AML-193 (cell line): ENCODE data around the gene FBXO11.

Source experiments
- DNase-seq, 2 experiments: peaks; one replicate each; lab custom pipeline; 2025; lab: John Stamatoyannopoulos, UW

Gene FBXO11

GRCh38 chr2:47783486-47784351, 122.6 kb downstream of the FBXO11 start:
- DNase-seq, result peak; percentile 54 to 55

GRCh38 chr2:47782671-47783485, 123.4 kb downstream of the FBXO11 start, which contains the start of gene MSH6:
MSH6 (plus strand) TSS chr2:47783145; CDS start chr2:47783234, 89 bp downstream.
- peak; percentile 81 to 84 for DNase-seq

- no peak for DNase-seq
These were observed 124.0 kb downstream of the FBXO11 start for GRCh38 chr2:47782381-47782670.

- no peak for DNase-seq
These were observed 126.9 kb downstream of the FBXO11 start for GRCh38 chr2:47779426-47779790.

- DNase-seq, result no peak
These were observed 127.4 kb downstream of the FBXO11 start for GRCh38 chr2:47778698-47779425.

GRCh38 chr2:47777277-47777937, 128.9 kb downstream of the FBXO11 start:
- DNase-seq, result no peak

DNA sequence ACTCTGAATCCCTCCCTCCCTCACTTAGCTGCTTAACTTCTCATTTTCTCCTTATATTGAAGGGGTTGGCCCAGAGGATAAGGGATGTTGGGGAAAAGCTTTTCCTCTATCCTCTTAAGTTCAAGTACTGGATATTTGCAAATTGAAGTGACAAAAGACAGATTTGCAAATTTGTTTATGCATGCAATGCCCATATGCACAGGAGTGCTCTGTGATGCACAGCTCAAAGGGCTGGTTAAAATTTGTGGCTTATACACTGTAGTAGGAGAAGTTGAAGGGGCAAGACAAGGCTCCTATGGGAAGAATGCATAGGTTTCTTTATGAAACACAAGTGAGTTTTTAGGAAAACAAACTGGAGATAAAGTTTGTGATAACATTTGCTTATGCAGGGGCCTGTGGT, 131.7 kb downstream of the FBXO11 start:
- no peak for DNase-seq

GRCh38 chr2:47772343-47772742, 134.0 kb downstream of the FBXO11 start:
- no peak for DNase-seq

DNA sequence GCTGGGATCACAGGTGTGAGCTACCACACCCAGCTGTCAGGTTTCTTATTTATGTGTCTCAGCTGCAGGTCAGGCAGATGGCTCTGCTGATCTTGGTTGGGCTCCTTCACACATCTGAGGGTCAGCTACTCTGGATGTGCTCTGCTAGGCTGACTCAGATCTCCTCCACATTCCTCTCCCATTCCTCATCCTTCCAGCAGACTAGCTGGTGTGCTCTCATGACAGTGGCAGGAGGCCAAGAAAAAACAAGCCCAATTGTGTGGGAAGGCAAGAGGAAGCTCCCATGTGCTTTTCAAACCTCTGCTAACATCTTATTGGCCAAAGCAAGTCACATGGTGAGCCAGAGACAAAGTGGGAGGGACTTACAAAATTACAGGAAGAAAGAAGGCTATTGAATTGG, 135.1 kb downstream of the FBXO11 start:
- DNase-seq, result no peak

DNA sequence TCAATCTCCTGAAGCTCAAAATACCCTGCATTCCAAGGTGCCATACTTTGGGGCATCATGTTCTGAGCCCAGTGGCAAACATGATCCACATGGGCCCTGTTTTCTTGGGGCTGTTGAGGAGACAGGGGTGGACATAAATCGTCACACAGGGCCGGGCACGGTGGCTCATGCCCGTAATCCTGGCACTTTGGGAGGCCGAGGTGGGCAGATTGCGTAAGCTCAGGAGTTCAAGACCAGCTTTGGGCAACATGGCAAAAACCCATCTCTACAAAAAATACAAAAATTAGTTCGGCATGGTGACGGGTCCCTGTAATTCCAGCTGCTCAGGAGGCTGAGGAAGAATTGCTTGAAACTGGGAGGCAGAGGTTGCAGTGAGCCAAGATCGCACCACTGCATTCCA, 137.0 kb downstream of the FBXO11 start:
- DNase-seq, result no peak

GRCh38 chr2:47767880-47768609, 138.3 kb downstream of the FBXO11 start:
- DNase-seq, result peak; percentile 8 to 22

GRCh38 chr2:47767497-47767844, 138.8 kb downstream of the FBXO11 start:
- DNase-seq, result no peak

- DNase-seq, result no peak
These were observed 154.4 kb downstream of the FBXO11 start for GRCh38 chr2:47751856-47752414.

DNA sequence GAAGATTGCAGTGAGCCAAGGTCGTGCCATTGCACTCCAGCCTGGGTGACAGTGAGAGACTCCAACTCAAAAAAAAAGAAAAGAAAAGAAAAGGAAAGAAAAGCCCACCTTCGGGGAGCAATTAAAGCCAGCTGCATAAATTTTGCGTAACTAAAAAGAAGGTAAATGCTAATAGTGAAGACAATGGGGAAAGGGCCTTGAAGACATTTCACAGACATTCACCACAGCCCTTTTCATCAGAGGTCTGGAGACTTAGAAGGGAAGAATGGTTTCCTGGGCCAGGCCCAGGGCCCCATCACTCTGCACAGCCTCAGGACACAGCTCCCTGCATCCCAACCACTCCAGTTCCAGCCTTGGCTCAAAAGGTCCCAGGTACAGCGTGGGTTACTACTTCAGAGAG, 158.4 kb downstream of the FBXO11 start:
- DNase-seq, result no peak

DNA sequence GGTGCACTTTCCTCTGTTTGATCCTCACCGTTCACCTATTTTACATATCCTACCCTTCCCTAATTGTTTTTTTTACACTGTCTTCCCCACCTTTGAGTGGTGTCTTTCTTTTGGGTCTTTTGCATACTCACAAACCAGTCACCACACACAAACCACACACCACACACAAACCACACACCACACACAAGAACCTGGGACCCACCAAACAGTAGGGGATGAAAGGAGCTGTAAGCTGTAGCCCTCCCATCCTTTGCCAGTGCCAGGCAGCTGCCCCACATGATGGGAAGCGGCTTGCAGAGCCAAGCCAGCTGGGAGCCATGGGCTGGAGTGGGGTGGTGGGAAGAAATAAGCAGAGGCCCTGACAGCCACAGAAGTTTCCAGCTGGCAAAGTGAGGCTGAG, 162.2 kb downstream of the FBXO11 start:
- no peak for DNase-seq

DNA sequence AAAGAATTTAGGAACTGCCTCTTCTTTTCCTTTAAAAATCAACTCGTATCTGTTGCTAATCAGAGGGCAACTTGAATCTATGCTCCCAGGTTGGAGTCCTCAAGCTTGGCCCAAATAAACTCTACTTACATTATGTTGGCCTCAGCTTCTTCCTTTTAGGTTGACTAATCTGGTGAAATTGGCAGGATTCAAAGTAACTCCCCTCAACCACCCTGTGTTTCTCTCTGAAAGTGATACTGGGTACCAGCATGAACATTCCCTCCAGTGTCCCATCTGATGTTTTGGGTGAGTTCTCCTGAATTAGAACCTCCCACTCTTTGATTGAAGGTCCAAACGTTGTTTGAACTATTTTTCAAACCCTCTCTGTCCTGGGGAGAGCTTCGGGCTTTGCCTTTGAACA, 164.7 kb downstream of the FBXO11 start:
- DNase-seq, result no peak

DNA sequence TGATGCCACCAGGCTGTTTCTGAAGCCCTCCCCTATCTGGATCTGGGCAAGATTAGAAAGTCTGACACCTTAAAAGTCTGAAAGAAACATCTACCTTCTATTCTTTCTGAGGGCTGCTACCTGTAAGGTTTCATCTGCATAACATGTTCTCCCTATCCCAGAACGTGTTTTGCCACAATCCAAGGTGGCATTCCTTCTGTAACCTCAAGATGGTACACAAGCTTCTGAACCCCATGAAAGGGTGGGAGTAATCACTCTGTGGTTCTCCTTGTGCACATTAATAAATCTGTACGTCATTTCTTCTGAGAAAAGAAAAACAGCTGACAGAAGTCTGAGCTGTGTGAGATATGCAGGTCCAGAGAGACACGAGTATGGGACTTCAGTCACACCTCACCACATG, 165.2 kb downstream of the FBXO11 start:
- DNase-seq, result no peak
